ENCODE results near the gene ANKRD6. TPM values are rescaled to one million over a fixed set of nuclear protein-coding genes. Genes with fewer than 3 reads are reported as not detected.
A peak's percentile ranks its signal among the peaks of the same experiment; 100 is the strongest.

Gene ANKRD6
- total RNA-seq, 1 experiment from 2014 or later = 13.9 TPM

- no peak for TF ChIP-seq MLX (CRISPR knock-in tag; IDR thresholded peaks at IDR 0.05)
Observed at GRCh38 chr6:89585154-89585553, 152.2 kb downstream of the ANKRD6 start (continued).

- TF ChIP-seq PRRX2 (CRISPR knock-in tag; IDR thresholded peaks at IDR 0.05) = 0 out of 2 replicates have a peak, but pooled peaks have one; percentile 15
- TF ChIP-seq ETV6 (CRISPR knock-in tag; IDR thresholded peaks at IDR 0.05) = no peak
- TF ChIP-seq NFATC4 (CRISPR knock-in tag; IDR thresholded peaks at IDR 0.05) = no peak
- no peak for TF ChIP-seq ARID4B (CRISPR knock-in tag; IDR thresholded peaks at IDR 0.05; ENCODE audit: borderline replicate concordance)
- TF ChIP-seq USF1 (CRISPR knock-in tag; IDR thresholded peaks at IDR 0.05) = no peak
- no peak for TF ChIP-seq ATF2 (CRISPR knock-in tag; IDR thresholded peaks at IDR 0.05; ENCODE audit: borderline replicate concordance, low read depth)
- Mint-ChIP-seq H3K27ac (no peak overlapping the region; the same call in 1 of the 2 replicates), H3K36me3 (no peaks in the 10 kb centered on the region), H3K4me1 (peaks cover 15% of the 10 kb centered on the region), H3K27me3 (ENCODE audit: low read depth) (no peaks in the 10 kb centered on the region), H3K4me3 (no peak overlapping the region), H3K9me3 (no peaks in the 10 kb centered on the region)
- peak; percentile 19 for DNase-seq (ENCODE audit: low spot score)
- CTCF ChIA-PET = no interaction called here
- POLR2A ChIA-PET = no interaction called here
- peak; percentile 87 for ATAC-seq
Observed at GRCh38 chr6:89589297-89590025, 156.5 kb downstream of the ANKRD6 start.

- H3K4me1 Mint-ChIP-seq = peaks cover 15% of the 10 kb centered on the region
- H3K27ac Mint-ChIP-seq = no peak overlapping the region
- ATAC-seq (no peak), DNase-seq (ENCODE audit: low spot score) (no peak)
- H3K9me3 Mint-ChIP-seq = no peaks in the 10 kb centered on the region
- H3K4me3 Mint-ChIP-seq = no peak overlapping the region
- no peaks in the 10 kb centered on the region for H3K27me3 Mint-ChIP-seq (ENCODE audit: low read depth)
- POLR2A ChIA-PET = no interaction called here
- no peaks in the 10 kb centered on the region for H3K36me3 Mint-ChIP-seq
- CTCF ChIA-PET = interaction anchor here (1.1 kb wide), 1 partner anchor 159 kb away, joined by 5 read pairs; no protein-coding TSS in a partner anchor
- TF ChIP-seq ZSCAN18 (CRISPR knock-in tag; IDR thresholded peaks at IDR 0.05) (no peak), ARID4B (CRISPR knock-in tag; IDR thresholded peaks at IDR 0.05; ENCODE audit: borderline replicate concordance) (no peak), SOX15 (CRISPR knock-in tag; IDR thresholded peaks at IDR 0.05) (no peak), ZNF232 (CRISPR knock-in tag; IDR thresholded peaks at IDR 0.05) (no peak), MXD4 (CRISPR knock-in tag; IDR thresholded peaks at IDR 0.05; ENCODE audit: borderline replicate concordance) (no peak), ZNF317 (CRISPR knock-in tag; IDR thresholded peaks at IDR 0.05; ENCODE audit: borderline replicate concordance, low read depth) (no peak), IRF2 (CRISPR knock-in tag; IDR thresholded peaks at IDR 0.05; ENCODE audit: borderline replicate concordance, low read depth) (no peak), ZNF671 (CRISPR knock-in tag; IDR thresholded peaks at IDR 0.05) (no peak)
Observed at GRCh38 chr6:89590133-89590532, 157.2 kb downstream of the ANKRD6 start.
